Neural crest cell (in vitro differentiated cells): ENCODE results near the gene PEPD. TPM values are rescaled to one million over a fixed set of nuclear protein-coding genes. Genes with fewer than 3 reads are reported as not detected.

ENCODE experiments used
- DNase-seq: peaks from one replicate; pipeline ENCODE4 v3.0.0; 2021; ENCODE audit warnings: low read depth, mixed read lengths, low spot score
- H3K27ac Mint-ChIP-seq: one replicate; pipeline ENCODE4 v1.8.0; 2021; ENCODE audit warnings: mild to moderate bottlenecking, mixed read lengths; ENCODE audit not compliant: unreplicated experiment
- H3K27me3 Mint-ChIP-seq: 2 replicates; pipeline ENCODE4 v1.8.0; 2021; ENCODE audit warnings: low read depth, mild to moderate bottlenecking, mixed read lengths
- H3K36me3 Mint-ChIP-seq: 2 replicates; pipeline ENCODE4 v1.8.0; 2021; ENCODE audit warnings: low read depth, mild to moderate bottlenecking, mixed read lengths
- H3K4me1 Mint-ChIP-seq: 2 replicates; pipeline ENCODE4 v1.8.0; 2021; ENCODE audit warnings: mixed read lengths
- H3K4me3 Mint-ChIP-seq: one replicate; pipeline ENCODE4 v1.8.0; 2021; ENCODE audit warnings: mild to moderate bottlenecking, mixed read lengths
- H3K9me3 Mint-ChIP-seq: 2 replicates; pipeline ENCODE4 v1.8.0; 2021; ENCODE audit warnings: mixed read lengths
- CTCF ChIP-seq: fragments of 200-600 bp; sonication (generic); conservative IDR thresholded peaks from 2 replicates; pipeline ENCODE4 v1.5.0; 2021; ENCODE audit warnings: antibody characterized with exemption, mild to moderate bottlenecking
- total RNA-seq: library from RNA; stranded (reverse); gene quantifications from 2 replicates; pipeline ENCODE4 v1.2.1, GENCODE V29; 2021

Gene PEPD
- total RNA-seq, 1 donor from 2014 or later, result 39.0 TPM

- H3K4me1 Mint-ChIP-seq, result no peaks in the 10 kb centered on the region
- no peaks in the 10 kb centered on the region for H3K9me3 Mint-ChIP-seq
- H3K27me3 Mint-ChIP-seq, result no peaks in the 10 kb centered on the region
- no peak overlapping the region for H3K4me3 Mint-ChIP-seq
- no peak overlapping the region for H3K27ac Mint-ChIP-seq
- H3K36me3 Mint-ChIP-seq, result no peaks in the 10 kb centered on the region
- TF ChIP-seq CTCF, result no peak
- DNase-seq, result no peak
Measured at GRCh38 chr19:33441277-33441699, 80.3 kb downstream of the PEPD start.

- Mint-ChIP-seq H3K9me3 (no peaks in the 10 kb centered on the region), H3K27ac (no peak overlapping the region), H3K4me3 (no peak overlapping the region), H3K27me3 (no peaks in the 10 kb centered on the region), H3K36me3 (no peaks in the 10 kb centered on the region), H3K4me1 (no peaks in the 10 kb centered on the region)
- no peak for TF ChIP-seq CTCF
- DNase-seq, result no peak
Measured at GRCh38 chr19:33440682-33441081, 80.9 kb downstream of the PEPD start.

GRCh38 chr19:33440241-33440640 lies 81.3 kb downstream of the PEPD start:
- no peaks in the 10 kb centered on the region for H3K9me3 Mint-ChIP-seq
- DNase-seq, result no peak
- no peaks in the 10 kb centered on the region for H3K4me1 Mint-ChIP-seq
- H3K27ac Mint-ChIP-seq, result no peak overlapping the region
- H3K36me3 Mint-ChIP-seq, result no peaks in the 10 kb centered on the region
- H3K27me3 Mint-ChIP-seq, result no peaks in the 10 kb centered on the region
- H3K4me3 Mint-ChIP-seq, result no peak overlapping the region
- no peak for TF ChIP-seq CTCF

- TF ChIP-seq CTCF, result no peak
- DNase-seq, result no peak
- Mint-ChIP-seq H3K27me3 (no peaks in the 10 kb centered on the region), H3K9me3 (no peaks in the 10 kb centered on the region), H3K4me3 (no peak overlapping the region), H3K36me3 (no peaks in the 10 kb centered on the region), H3K4me1 (no peaks in the 10 kb centered on the region), H3K27ac (no peak overlapping the region)
Measured at GRCh38 chr19:33438987-33439781, 82.4 kb downstream of the PEPD start.

- TF ChIP-seq CTCF, result no peak
- H3K4me1 Mint-ChIP-seq, result no peaks in the 10 kb centered on the region
- no peaks in the 10 kb centered on the region for H3K36me3 Mint-ChIP-seq
- no peaks in the 10 kb centered on the region for H3K9me3 Mint-ChIP-seq
- no peaks in the 10 kb centered on the region for H3K27me3 Mint-ChIP-seq
- DNase-seq, result no peak
- no peak overlapping the region for H3K27ac Mint-ChIP-seq
- no peak overlapping the region for H3K4me3 Mint-ChIP-seq
Measured at GRCh38 chr19:33437821-33438671, 83.5 kb downstream of the PEPD start.
